NCI-H1436 treated with DMSO at 0.1 percent for 48 hours (cell line): Measurements from ENCODE around the gene ENAH.
"Not testable (repeated sequence)": the region's sequence is repeated elsewhere in the genome, so short reads cannot be mapped to it uniquely, and the experiment has no call there.

Experiments used
- DNase-seq: peaks from one replicate; lab custom pipeline; 2025; lab: John Stamatoyannopoulos, UW

ENAH gene

DNA sequence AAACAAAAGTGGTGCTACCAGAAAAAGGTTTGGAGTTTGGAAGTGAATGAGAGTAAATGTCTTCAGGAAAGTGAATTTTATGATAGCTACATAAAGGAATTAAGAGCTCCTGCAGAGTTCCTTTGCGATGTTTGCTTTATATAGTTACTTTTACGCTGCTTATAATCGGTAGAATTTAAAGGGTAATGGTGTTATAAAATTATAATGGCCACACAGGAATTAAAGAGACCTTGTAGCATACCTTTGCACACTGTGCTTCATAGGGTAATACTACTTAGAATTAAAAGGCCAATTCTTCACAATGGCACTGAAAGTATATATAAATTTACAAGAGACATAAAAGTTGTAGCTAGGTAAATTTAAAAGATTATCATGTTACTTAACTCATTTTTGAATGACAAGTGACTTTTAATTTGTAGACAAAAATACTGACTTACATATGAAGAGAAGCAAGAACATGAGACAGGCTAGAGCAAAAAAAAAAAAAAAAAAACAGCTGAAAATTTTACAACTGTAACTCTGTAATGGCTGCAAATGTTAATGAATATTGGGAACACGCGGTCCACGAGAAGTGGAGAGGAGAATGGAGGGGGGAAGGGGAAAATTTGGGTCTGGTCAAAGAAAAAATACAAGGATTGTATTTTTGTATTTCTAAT is 159.2 kb downstream of the ENAH start:
- DNase-seq: no peak

GRCh38 chr1:225488676-225489075 is 164.2 kb downstream of the ENAH start:
- no peak for DNase-seq

GRCh38 chr1:225486856-225487255 is 166.1 kb downstream of the ENAH start:
- no peak for DNase-seq

DNA sequence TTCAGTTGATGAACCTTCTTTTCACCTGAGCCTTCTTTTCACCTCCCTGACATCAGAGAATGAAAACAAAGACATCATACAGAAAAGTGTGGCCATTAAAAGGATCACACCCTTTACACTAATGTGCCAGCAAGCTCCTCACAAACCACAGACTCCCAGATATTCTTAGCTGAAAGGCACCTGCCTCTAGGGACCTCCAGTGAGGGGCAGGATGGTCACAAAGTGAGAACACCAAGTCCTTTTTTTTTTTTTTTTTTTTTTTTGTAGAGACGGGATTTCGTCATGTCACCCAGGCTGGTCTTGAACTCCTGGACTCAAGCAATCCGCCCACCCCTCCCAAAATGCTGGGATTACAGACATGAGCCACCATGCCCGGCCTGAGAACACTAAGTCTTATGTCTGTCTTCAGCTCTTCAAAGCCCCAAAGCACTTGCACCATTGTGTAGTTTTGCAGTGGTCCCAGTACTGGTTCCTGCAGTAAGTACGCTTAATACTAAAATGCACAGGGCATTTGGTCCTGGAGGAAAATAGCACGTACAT is 166.9 kb downstream of the ENAH start:
- no peak for DNase-seq

DNA sequence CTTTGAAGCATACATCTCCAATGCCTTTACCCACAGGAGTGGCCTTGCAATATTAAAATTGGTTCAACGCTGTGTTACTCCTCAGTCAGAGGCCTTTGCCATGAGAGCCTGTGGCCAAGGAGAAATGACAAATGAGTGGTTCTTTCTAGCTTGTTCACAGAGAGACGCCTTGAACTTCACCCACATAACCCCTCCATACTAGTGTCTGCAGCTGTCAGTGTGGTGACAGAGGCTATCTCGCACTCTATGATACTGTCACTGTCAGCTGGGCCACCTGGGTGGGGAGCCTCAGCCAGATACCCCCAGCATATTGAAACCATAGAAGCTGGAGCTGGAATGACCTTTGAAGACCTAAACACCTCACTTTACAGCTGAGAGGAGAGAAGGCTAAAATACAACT is 167.7 kb downstream of the ENAH start:
- no peak for DNase-seq

DNA sequence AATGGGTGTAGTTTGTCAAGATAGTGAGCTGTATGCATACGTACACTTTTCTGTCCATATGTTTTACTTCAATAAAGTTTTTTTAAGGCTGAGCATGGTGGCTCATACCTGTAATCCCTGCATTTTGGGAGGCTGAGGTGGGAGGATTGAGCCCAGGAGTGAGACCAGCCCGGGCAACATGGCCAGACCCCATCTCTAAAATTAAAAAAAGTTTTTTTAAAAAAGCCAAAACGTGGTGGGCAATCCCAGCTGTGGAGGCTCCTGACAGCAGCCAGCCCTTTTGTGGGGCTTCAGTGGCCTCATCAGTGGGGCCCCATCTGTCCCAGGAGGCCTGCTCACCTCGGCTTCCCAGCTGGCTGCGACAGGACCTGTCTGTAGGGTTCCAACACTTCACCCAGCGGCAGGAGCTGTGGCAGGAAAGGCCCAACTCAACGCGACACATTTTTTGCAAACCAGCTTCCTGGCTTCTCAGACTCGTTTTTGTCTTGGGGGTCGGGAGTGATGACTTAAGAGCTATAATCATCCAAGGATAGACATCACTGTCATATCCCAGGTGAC is 168.2 kb downstream of the ENAH start:
- DNase-seq: no peak

- no peak for DNase-seq
These were observed 168.9 kb downstream of the ENAH start for GRCh38 chr1:225483818-225484656.

DNA sequence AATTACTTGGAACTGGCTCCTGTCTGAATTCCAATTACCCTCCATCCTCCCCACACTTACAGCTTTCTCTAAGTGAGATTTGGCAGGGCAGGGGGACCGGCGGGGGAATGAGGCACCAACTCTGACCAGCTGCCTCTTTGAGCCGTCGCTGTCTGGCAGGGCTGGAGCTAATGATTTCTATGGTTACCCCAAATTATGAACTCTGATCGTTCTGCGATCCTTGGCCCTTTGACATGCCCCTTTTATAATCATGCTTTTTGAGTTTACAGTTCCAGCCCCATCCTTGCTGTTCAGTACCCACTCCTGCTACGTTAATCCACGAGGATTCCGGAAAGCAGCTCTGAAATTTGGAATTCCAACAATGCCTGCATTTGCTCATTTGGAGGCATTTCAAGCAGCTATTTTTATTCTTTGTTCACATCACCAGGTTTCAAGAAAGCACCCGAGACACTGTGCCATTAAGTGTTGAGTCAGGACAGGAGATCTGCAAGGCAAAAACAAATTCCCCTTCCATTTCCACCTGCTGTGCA is 170.4 kb downstream of the ENAH start:
- DNase-seq: no peak

DNA sequence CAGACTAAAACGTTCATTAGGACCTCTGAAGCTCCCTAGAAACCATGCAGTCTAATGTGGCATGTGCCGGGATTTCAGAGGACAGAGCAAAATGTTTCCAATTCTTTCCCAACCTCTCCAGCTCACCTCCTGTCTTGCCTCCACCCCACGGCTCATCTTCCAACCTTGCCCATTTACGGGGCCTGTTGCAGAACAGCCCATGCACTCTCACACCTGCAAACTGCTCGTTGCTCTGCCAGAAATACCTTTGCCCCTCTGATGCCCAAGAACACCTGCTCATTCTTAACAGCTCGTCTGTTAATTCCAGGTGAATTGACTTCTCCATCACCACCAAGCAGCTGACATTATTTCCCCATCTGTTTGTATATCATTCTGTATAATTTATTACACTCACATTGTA is 171.2 kb downstream of the ENAH start:
- peak; percentile 63 for DNase-seq

GRCh38 chr1:225480825-225481434 is 172.0 kb downstream of the ENAH start:
- peak; percentile 76 for DNase-seq

DNA sequence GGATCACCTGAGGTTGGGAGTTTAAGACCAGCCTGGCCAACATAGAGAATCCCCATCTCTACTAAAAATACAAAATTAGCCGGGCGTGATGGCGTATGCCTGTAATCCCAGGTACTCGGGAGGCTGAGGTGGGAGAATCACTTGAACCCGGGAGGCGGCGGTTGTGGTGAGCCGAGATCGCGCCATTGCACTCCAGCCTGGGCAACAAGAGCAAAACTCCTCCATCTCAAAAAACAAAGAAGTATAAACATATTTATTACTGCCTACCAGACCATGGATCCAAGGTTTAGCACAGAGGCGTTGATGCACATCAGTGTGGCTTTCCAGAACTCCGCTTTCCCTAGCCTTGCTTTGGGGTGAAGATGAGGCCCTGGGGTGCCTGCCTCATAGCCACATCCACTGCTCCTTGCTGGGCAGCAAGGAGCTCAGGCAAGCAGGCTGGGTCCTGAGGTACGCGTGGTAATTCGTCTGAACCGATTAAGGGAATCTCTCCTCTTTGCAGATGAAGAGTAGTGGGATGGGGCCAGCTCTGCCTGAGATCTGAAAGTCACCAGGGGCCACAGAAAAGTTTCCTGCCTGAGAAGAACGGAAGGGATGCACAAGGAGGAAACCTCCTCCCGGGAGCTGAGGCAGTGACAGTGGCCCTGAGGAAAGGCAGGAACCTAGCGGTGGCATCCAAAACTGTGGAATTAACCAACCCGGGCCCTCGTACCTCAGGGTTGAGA is 172.8 kb downstream of the ENAH start:
- DNase-seq: no peak

GRCh38 chr1:225479341-225479740 is 173.6 kb downstream of the ENAH start:
- DNase-seq: no peak

DNA sequence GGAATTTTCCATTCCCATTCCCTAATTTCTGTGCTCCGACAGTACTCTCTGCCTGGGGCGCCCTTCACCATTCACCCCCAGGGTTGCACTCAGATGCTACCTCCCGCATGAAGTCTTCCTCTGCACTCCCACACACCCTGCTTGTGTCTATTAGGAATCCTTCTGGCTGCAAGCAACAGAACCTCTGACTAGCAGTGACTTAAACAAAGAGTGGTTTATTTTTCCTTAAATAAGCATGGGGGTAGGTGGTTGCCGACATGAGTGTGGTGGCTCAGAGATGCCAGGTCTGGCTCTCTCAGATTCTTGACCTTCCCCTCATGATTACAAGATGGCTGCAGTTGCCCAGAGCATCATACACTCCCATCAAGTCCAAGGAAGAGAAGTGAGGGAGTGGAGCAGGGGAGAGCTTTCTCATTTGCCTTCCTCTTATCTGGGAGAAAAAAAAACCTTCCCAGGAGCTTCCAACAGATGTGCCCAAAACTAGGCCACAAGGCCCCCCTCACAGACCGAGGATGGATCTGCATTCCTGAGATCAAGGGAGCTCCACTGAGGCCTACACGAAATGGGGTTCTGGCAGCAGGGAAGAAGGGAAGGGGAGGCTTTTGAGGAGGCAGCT is 175.5 kb downstream of the ENAH start:
- DNase-seq: no peak

DNA sequence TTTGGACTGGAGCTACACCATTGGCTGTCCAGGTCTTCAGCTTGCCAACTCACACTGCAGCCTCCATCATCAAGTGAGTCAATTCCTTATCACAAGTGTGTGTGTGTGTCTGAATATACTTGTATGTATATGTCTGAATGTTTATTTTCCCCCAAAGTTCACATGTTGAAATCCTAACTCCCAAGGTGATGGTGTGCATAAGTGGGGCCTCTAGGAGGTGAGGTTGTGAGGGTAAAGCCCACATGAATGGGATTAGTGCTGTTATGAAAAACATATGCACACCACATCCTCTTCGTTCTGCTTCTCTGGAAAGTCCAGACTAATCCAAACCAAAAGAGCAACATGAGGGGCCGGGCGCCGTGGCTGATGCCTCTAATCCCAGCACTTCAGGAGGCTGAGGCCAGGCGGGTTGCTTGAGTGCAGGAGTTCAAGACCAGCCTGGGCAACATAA is 176.4 kb downstream of the ENAH start:
- no peak for DNase-seq

- DNase-seq: no peak
These were observed 176.8 kb downstream of the ENAH start for GRCh38 chr1:225476100-225476511.

GRCh38 chr1:225474986-225475820 is 177.7 kb downstream of the ENAH start:
- peak; percentile 43 for DNase-seq

- DNase-seq: no peak
These were observed 178.4 kb downstream of the ENAH start for GRCh38 chr1:225474439-225474985.

- not testable (repeated sequence) for DNase-seq
These were observed 179.1 kb downstream of the ENAH start for GRCh38 chr1:225473676-225474438.

- DNase-seq: not testable (repeated sequence)
These were observed 179.7 kb downstream of the ENAH start for GRCh38 chr1:225473266-225473665.
